Activated T-cell treated with anti-CD3 and anti-CD28 coated beads for 24 hours (primary cell): ENCODE measurements around the gene STUB1.
A peak's percentile ranks its signal among the peaks of the same experiment; 100 is the strongest.

ENCODE experiments used
- DNase-seq: peaks from one replicate; pipeline ENCODE4 v3.0.0-alpha.2; 2020; ENCODE audit warnings: low read depth

Gene STUB1

GRCh38 chr16:679814-680624, at the start of gene STUB1:
TSS of gene STUB1 (plus strand) at chr16:680410. CDS start at chr16:680526, 116 bp downstream.
- peak; percentile 86 for DNase-seq

GRCh38 chr16:630815-631405, 49.3 kb upstream of the STUB1 start, which contains the start of gene WFIKKN1:
TSS of gene WFIKKN1 (plus strand) at chr16:630985. CDS start at chr16:631254, 269 bp downstream.
- DNase-seq, result no peak

- DNase-seq, result no peak
Observed at GRCh38 chr16:631808-632358, 48.3 kb upstream of the STUB1 start.

- no peak for DNase-seq
Observed at GRCh38 chr16:632486-633335, 47.5 kb upstream of the STUB1 start.

GRCh38 chr16:633336-634050, 46.7 kb upstream of the STUB1 start:
- DNase-seq, result no peak

- no peak for DNase-seq
Observed at GRCh38 chr16:634051-634670, 46.0 kb upstream of the STUB1 start.

GRCh38 chr16:634996-635395, 45.2 kb upstream of the STUB1 start:
- DNase-seq, result no peak

- DNase-seq, result no peak
Observed at GRCh38 chr16:635573-636205, 44.5 kb upstream of the STUB1 start.

GRCh38 chr16:636206-637080, 43.8 kb upstream of the STUB1 start, which contains the start of gene METTL26:
TSS of gene METTL26 (minus strand) at chr16:636305. CDS start at chr16:636290, 15 bp downstream.
- peak; percentile 89 for DNase-seq

- DNase-seq, result peak; percentile 82
Observed at GRCh38 chr16:637081-638018, 42.9 kb upstream of the STUB1 start.

GRCh38 chr16:638034-638543, 42.1 kb upstream of the STUB1 start:
- no peak for DNase-seq

- no peak for DNase-seq
Observed at GRCh38 chr16:638836-639235, 41.4 kb upstream of the STUB1 start.

- no peak for DNase-seq
Observed at GRCh38 chr16:640614-641013, 39.6 kb upstream of the STUB1 start.

- DNase-seq, result peak; percentile 69
Observed at GRCh38 chr16:641326-642188, 38.7 kb upstream of the STUB1 start, which contains the start of gene MCRIP2. TSS of gene MCRIP2 (plus strand) at chr16:641828. CDS start at chr16:641992, 164 bp downstream.

- DNase-seq, result no peak
Observed at GRCh38 chr16:642189-643049, 37.8 kb upstream of the STUB1 start.

GRCh38 chr16:643050-643368, 37.2 kb upstream of the STUB1 start:
- DNase-seq, result no peak
